Ascending aorta (tissue), 2 donors: ENCODE data around the gene ATP5F1B. TPM values are rescaled to one million over a fixed set of nuclear protein-coding genes. Genes with fewer than 3 reads are reported as not detected.

Source experiments
- DNase-seq, 2 donors: peaks; one replicate each; pipeline ENCODE4 v3.0.0-alpha.2; 2019; ENCODE audit warnings: low spot score in 2 of 2
- H3K27ac ChIP-seq, 2 donors: fragments of 200-600 bp; sonication (generic); one replicate each; pipeline ENCODE4 v1.5.1; 2016 to 2017; ENCODE audit warnings: mild to moderate bottlenecking in 1 of 2
- H3K27me3 ChIP-seq: fragments of 200-600 bp; sonication (generic); one replicate; pipeline ENCODE4 v1.5.1; 2017
- H3K36me3 ChIP-seq, 2 donors: fragments of 200-600 bp; sonication (generic); one replicate each; pipeline ENCODE4 v1.5.1; 2016
- H3K4me1 ChIP-seq, 2 donors: fragments of 200-600 bp; sonication (generic); one replicate each; pipeline ENCODE4 v1.5.1; 2016 to 2017; ENCODE audit warnings: mild to moderate bottlenecking in 1 of 2
- H3K4me3 ChIP-seq, 2 donors: fragments of 200-600 bp; sonication (generic); one replicate each; pipeline ENCODE4 v1.5.1; 2016 to 2017; ENCODE audit warnings: mild to moderate bottlenecking in 1 of 2
- H3K9me3 ChIP-seq, 2 donors: fragments of 200-600 bp; sonication (generic); one replicate each; pipeline ENCODE4 v1.5.1; 2016
- intact Hi-C: fragments of 100-400 bp; cut with DNase I; formaldehyde crosslinking; loops from one replicate; pipeline ENCODE4 v1.15.1; 2023
- total RNA-seq: library from RNA; depleted of rRNA; stranded (reverse); fragments of >200 nt; gene quantifications from one replicate; pipeline ENCODE4 v1.1.0, GENCODE V29; 2016
- TF ChIP-seq, protein P1 (sequence below), 3 experiments: fragments of 200-600 bp in 2 of 3; fragments of 450-650 bp in 1 of 3; sonication (generic) in 2 of 3; IDR thresholded peaks; one replicate each; pipeline ENCODE4 v1.5.1; 2016 to 2019; ENCODE audit warnings: antibody characterized with exemption in 3 of 3, mild to moderate bottlenecking in 1 of 3, moderate library complexity in 1 of 3

The ATP5F1B gene
- total RNA-seq, 1 donor from 2014 or later = 197 TPM

GRCh38 chr12:56644654-56645053 lies 1.1 kb downstream of the ATP5F1B start:
- H3K36me3 ChIP-seq = peaks cover 38 to 45% of the 10 kb centered on the region in 2 donors

GRCh38 chr12:56641219-56641618 lies 4.6 kb downstream of the ATP5F1B start:
- Histone ChIP-seq H3K27ac (no peak overlapping the region), H3K9me3 (no peaks in the 10 kb centered on the region), H3K36me3 (peaks cover 57 to 67% of the 10 kb centered on the region in 2 donors), H3K27me3 (no peaks in the 10 kb centered on the region), H3K4me1 (peaks cover 10 to 14% of the 10 kb centered on the region in 2 donors), H3K4me3 (no peak overlapping the region)
- DNase-seq = peak in 1 of 2 donors; percentile 3
- TF ChIP-seq, protein P1, sequence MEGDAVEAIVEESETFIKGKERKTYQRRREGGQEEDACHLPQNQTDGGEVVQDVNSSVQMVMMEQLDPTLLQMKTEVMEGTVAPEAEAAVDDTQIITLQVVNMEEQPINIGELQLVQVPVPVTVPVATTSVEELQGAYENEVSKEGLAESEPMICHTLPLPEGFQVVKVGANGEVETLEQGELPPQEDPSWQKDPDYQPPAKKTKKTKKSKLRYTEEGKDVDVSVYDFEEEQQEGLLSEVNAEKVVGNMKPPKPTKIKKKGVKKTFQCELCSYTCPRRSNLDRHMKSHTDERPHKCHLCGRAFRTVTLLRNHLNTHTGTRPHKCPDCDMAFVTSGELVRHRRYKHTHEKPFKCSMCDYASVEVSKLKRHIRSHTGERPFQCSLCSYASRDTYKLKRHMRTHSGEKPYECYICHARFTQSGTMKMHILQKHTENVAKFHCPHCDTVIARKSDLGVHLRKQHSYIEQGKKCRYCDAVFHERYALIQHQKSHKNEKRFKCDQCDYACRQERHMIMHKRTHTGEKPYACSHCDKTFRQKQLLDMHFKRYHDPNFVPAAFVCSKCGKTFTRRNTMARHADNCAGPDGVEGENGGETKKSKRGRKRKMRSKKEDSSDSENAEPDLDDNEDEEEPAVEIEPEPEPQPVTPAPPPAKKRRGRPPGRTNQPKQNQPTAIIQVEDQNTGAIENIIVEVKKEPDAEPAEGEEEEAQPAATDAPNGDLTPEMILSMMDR (IDR thresholded peaks at IDR 0.05) = no peak
- intact Hi-C loops = no loop called here

More at GRCh38 chr12:56644654-56645053, 1.1 kb downstream of the ATP5F1B start:
- peak overlapping the region; percentile 76 to 91 for H3K27ac ChIP-seq
- H3K27me3 ChIP-seq = no peaks in the 10 kb centered on the region
- no peaks in the 10 kb centered on the region for H3K9me3 ChIP-seq
- intact Hi-C loops = loop anchor here (5.0 kb wide), 2 partner anchors 282 to 527 kb away; partner anchors contain the start of genes APOF, RPL41, STAT2 and ZC3H10
- peaks cover 10 to 12% of the 10 kb centered on the region in 2 donors for H3K4me1 ChIP-seq
- peak overlapping the region; percentile 94 for H3K4me3 ChIP-seq
- TF ChIP-seq, protein P1 (IDR thresholded peaks at IDR 0.05) = no peak
- DNase-seq = peak in 1 of 2 donors; percentile 4

DNA sequence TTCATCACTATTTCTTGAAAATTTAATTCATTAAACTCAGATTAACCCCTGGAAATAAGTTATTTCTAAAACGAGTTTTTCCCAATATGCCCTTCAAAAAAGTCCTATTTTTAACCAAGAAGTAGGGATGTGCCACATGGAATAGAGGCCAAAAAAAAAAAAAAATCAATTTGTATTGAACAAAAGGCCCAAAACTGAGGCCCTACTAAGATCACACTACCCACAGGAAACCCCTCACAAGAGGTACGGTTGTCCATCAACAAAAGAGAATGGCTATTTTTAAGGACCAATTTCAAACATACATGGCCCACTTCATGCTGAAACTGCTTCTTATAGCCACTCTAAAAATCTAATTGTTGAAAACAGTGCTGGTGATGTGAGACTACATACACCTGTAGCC lies 8.2 kb downstream of the ATP5F1B start:
- peak overlapping the region; percentile 56 to 95 for H3K27ac ChIP-seq
- peaks cover 45 to 52% of the 10 kb centered on the region in 2 donors for H3K36me3 ChIP-seq
- intact Hi-C loops = loop anchor here (2.0 to 5.0 kb wide), 4 partner anchors 51 to 450 kb away; partner anchors contain the start of genes NAB2, NACA, PTGES3 and RBMS2
- no peaks in the 10 kb centered on the region for H3K9me3 ChIP-seq
- H3K4me3 ChIP-seq = peak overlapping the region in 1 of 2 donors; percentile 32
- no peaks in the 10 kb centered on the region for H3K27me3 ChIP-seq
- peaks cover 10 to 23% of the 10 kb centered on the region in 2 donors for H3K4me1 ChIP-seq
- no peak for DNase-seq
- TF ChIP-seq, protein P1 (IDR thresholded peaks at IDR 0.05) = no peak

- Histone ChIP-seq H3K27me3 (no peaks in the 10 kb centered on the region), H3K4me3 (peak overlapping the region; percentile 78 to 93), H3K4me1 (peaks cover 11 to 30% of the 10 kb centered on the region in 2 donors), H3K27ac (peak overlapping the region; percentile 82 to 95), H3K36me3 (peaks cover 38 to 45% of the 10 kb centered on the region in 2 donors), H3K9me3 (no peaks in the 10 kb centered on the region)
- TF ChIP-seq, protein P1 (IDR thresholded peaks at IDR 0.05) = peak; percentile 30 to 68 (median 53)
- intact Hi-C loops = loop anchor here (2.0 to 5.0 kb wide), 4 partner anchors 52 to 450 kb away; partner anchors contain the start of genes NAB2, NACA, PTGES3 and RBMS2
- peak; percentile 99 to 100 for DNase-seq
These were observed 8.9 kb downstream of the ATP5F1B start for GRCh38 chr12:56636675-56637540.

DNA sequence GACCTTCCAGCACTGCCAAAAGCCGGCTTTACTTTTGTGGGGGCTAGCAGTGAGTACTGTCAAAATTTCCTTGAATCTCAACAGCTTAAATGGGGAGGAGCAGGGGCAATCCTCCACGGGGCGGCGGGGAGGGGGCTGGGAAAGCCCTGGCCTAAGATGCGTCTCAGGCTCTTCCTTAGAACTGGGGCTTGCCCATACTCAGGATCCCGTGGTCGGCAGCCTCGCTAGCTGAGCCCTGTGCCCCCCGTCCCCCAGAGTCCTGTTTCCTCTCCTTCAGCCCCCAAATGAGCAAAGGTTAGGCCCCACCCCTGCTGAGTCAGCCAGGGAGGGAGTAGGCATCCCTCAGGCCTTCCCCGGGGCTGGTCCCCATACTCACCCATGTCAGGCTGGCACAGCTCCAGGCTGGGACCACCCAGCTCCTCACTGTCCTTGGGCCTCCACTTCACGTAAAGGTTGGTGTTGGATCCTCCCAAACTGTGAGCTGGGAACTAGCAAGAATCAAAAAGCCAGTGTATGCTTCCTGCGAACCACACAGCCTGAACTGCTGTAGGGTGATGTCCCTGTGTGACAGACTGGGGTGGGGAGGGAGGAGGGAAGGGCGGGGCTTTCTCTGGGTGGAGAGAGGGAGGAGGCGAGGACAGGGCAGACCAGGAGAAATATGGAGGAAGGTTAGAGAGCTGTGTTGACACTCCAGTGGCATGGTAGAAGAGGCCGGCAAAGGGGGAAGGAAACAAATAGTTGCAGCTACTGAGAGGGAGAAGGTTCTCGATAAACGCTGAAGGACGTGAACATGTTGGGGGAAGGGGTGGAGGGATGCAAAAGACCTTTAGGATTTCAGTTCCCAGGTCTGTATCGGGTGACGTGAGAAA lies 9.7 kb downstream of the ATP5F1B start:
- Histone ChIP-seq H3K36me3 (peaks cover 32 to 37% of the 10 kb centered on the region in 2 donors), H3K27ac (peak overlapping the region; percentile 82 to 95), H3K9me3 (no peaks in the 10 kb centered on the region), H3K4me1 (peaks cover 11 to 34% of the 10 kb centered on the region in 2 donors), H3K27me3 (no peaks in the 10 kb centered on the region), H3K4me3 (peak overlapping the region; percentile 78 to 93)
- TF ChIP-seq, protein P1 (IDR thresholded peaks at IDR 0.05) = no peak
- DNase-seq = peak; percentile 83 to 93
- intact Hi-C loops = loop anchor here (2.0 to 5.0 kb wide), 4 partner anchors 53 to 451 kb away; partner anchors contain the start of genes NAB2, NACA, PTGES3 and RBMS2
